GM23338 (cell line): ENCODE results near the gene GADL1. TPM values are rescaled to one million over a fixed set of nuclear protein-coding genes. Genes with fewer than 3 reads are reported as not detected.

ENCODE experiments used
- ATAC-seq: fragments of 200-7000 bp; cut with Tn5 transposase; 3 replicates; pipeline ENCODE4 v1.9.1; 2020
- DNase-seq: peaks from one replicate; pipeline ENCODE4 v3.0.0-alpha.2; 2015; ENCODE audit warnings: low spot score
- H2AFZ ChIP-seq: fragments of 200-600 bp; sonication (generic); 2 replicates; pipeline ENCODE4 v1.8.0; 2016; ENCODE audit warnings: antibody characterized with exemption, mild to moderate bottlenecking, moderate library complexity
- H3F3A ChIP-seq: fragments of 200-600 bp; sonication (generic); replicated peaks from 2 replicates; pipeline ENCODE4 v1.8.0; 2017; ENCODE audit warnings: antibody characterized with exemption, mixed run types, low read depth
- H3K27ac ChIP-seq: fragments of 200-600 bp; sonication (generic); 2 replicates; pipeline ENCODE4 v1.6.1; 2016; ENCODE audit warnings: low read depth
- H3K27me3 ChIP-seq: fragments of 200-600 bp; sonication (generic); 2 replicates; pipeline ENCODE4 v1.8.0; 2016; ENCODE audit warnings: mild to moderate bottlenecking, mixed run types, moderate library complexity; ENCODE audit not compliant: insufficient read depth
- H3K36me3 ChIP-seq: fragments of 200-600 bp; sonication (generic); 2 replicates; pipeline ENCODE4 v1.8.0; 2016; ENCODE audit warnings: mild to moderate bottlenecking; ENCODE audit not compliant: insufficient read depth
- H3K4me1 ChIP-seq: fragments of 200-600 bp; sonication (generic); 2 replicates; pipeline ENCODE4 v1.8.0; 2016; ENCODE audit warnings: mild to moderate bottlenecking, moderate library complexity; ENCODE audit not compliant: insufficient read depth
- H3K4me2 ChIP-seq: fragments of 200-600 bp; sonication (generic); 2 replicates; pipeline ENCODE4 v1.7.1; 2017; ENCODE audit warnings: mixed run types
- H3K4me3 ChIP-seq: fragments of 200-600 bp; sonication (generic); 2 replicates; pipeline ENCODE4 v1.6.1; 2016; ENCODE audit warnings: mixed run types
- H3K79me2 ChIP-seq: fragments of 200-600 bp; sonication (generic); replicated peaks from 2 replicates; pipeline ENCODE4 v1.8.0; 2017; ENCODE audit warnings: mild to moderate bottlenecking; ENCODE audit not compliant: insufficient read depth
- H3K9me2 ChIP-seq: fragments of 200-600 bp; sonication (generic); 2 replicates; pipeline ENCODE4 v1.8.0; 2017; ENCODE audit not compliant: insufficient read depth
- H4K20me1 ChIP-seq: fragments of 200-600 bp; sonication (generic); replicated peaks from 2 replicates; pipeline ENCODE4 v1.8.0; 2017; ENCODE audit warnings: mild to moderate bottlenecking; ENCODE audit not compliant: insufficient read depth
- H3K27ac Mint-ChIP-seq: 2 replicates; pipeline ENCODE4 v1.8.0; 2020; ENCODE audit warnings: inconsistent platforms, mild to moderate bottlenecking, moderate library complexity, mixed read lengths
- H3K27me3 Mint-ChIP-seq: 3 replicates; pipeline ENCODE4 v1.8.0; 2022; ENCODE audit warnings: low read depth, mild to moderate bottlenecking, moderate library complexity, mixed read lengths, inconsistent platforms; ENCODE audit not compliant: insufficient read depth, poor library complexity
- H3K36me3 Mint-ChIP-seq: 3 replicates; pipeline ENCODE4 v1.8.0; 2021; ENCODE audit warnings: low read depth, mild to moderate bottlenecking, inconsistent platforms, moderate library complexity, mixed read lengths
- H3K4me1 Mint-ChIP-seq: 3 replicates; pipeline ENCODE4 v1.8.0; 2020; ENCODE audit warnings: mild to moderate bottlenecking, inconsistent platforms, mixed read lengths
- H3K4me3 Mint-ChIP-seq: 3 replicates; pipeline ENCODE4 v1.8.0; 2021; ENCODE audit warnings: moderate library complexity, mild to moderate bottlenecking, inconsistent platforms, mixed read lengths
- H3K9me3 Mint-ChIP-seq: 3 replicates; pipeline ENCODE4 v1.8.0; 2020; ENCODE audit warnings: moderate library complexity, mild to moderate bottlenecking, inconsistent platforms, mixed read lengths
- JUNB ChIP-seq: IDR thresholded peaks from one replicate; pipeline ENCODE4 v1.6.1; 2016; ENCODE audit warnings: antibody characterized with exemption; ENCODE audit not compliant: unreplicated experiment
- NANOG ChIP-seq: IDR thresholded peaks from 2 replicates; pipeline ENCODE4 v1.6.1; 2016; ENCODE audit warnings: antibody characterized with exemption, borderline replicate concordance
- POLR2AphosphoS5 ChIP-seq: IDR thresholded peaks from 2 replicates; pipeline ENCODE4 v1.6.1; 2016; ENCODE audit warnings: antibody characterized with exemption, low read depth
- STAT1 ChIP-seq: IDR thresholded peaks from one replicate; pipeline ENCODE4 v1.6.1; 2016; ENCODE audit warnings: antibody characterized with exemption; ENCODE audit not compliant: unreplicated experiment
- ZNF331 ChIP-seq: fragments of 250-450 bp; sonication (Bioruptor Pico); IDR thresholded peaks from 2 replicates; pipeline ENCODE4 v1.5.0; 2020; ENCODE audit warnings: low read depth, mild to moderate bottlenecking, moderate library complexity
- polyA plus RNA-seq: library from polyadenylated mRNA; unstranded; fragments of >200 nt; fragmentation: Nextera tagmentation; extraction: Ambion mirVana; gene quantifications from 2 replicates; pipeline ENCODE4 v1.2.1, GENCODE V29; 2016
- total RNA-seq: library from RNA; depleted of rRNA; stranded (reverse); fragments of >200 nt; shearing (Covaris generic); gene quantifications from 2 replicates; pipeline ENCODE4 v1.2.3, GENCODE V29; 2014
- TF ChIP-seq, protein P1 (sequence below): fragments of 250-450 bp; sonication (Bioruptor Pico); IDR thresholded peaks from 2 replicates; pipeline ENCODE4 v1.5.0; 2020; ENCODE audit warnings: mild to moderate bottlenecking, moderate library complexity
- TF ChIP-seq, protein P2 (sequence below), 2 experiments: fragments of 200-600 bp in 1 of 2; sonication (generic) in 1 of 2; conservative IDR thresholded peaks; 2 replicates each; pipeline versions ENCODE4 v1.5.1 to v1.6.1; 2016 to 2017; ENCODE audit warnings: antibody characterized with exemption in 2 of 2, low read depth in 2 of 2, mild to moderate bottlenecking in 2 of 2, moderate library complexity in 1 of 2
- TF ChIP-seq, protein P3 (sequence below): IDR thresholded peaks from 2 replicates; pipeline ENCODE4 v1.6.1; 2016; ENCODE audit warnings: antibody characterized with exemption

The GADL1 gene
- total and polyA plus RNA-seq, 2 experiments from 2014 or later, result 0.35 to 0.50 TPM

DNA sequence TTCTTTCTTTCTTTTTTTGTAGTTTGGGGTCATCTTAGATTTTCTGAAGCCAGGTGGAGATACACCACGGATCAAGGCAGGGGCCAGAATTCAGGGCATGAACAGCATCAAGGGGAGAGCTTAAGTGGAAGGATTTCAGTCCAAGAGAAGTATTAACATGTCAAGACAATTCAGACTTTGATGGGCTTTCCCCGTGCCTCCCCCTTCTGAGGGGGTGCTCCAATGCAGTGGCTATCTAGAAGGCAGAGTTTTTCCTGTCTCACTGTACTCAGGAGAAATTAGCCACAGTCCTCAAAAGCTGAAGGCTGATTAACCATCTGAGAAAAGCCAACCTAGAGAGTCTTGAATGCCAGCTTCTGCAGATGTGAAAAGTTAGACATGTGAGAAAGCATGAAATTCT lies 160.8 kb downstream of the GADL1 start (continued):
- TF ChIP-seq, protein P1, sequence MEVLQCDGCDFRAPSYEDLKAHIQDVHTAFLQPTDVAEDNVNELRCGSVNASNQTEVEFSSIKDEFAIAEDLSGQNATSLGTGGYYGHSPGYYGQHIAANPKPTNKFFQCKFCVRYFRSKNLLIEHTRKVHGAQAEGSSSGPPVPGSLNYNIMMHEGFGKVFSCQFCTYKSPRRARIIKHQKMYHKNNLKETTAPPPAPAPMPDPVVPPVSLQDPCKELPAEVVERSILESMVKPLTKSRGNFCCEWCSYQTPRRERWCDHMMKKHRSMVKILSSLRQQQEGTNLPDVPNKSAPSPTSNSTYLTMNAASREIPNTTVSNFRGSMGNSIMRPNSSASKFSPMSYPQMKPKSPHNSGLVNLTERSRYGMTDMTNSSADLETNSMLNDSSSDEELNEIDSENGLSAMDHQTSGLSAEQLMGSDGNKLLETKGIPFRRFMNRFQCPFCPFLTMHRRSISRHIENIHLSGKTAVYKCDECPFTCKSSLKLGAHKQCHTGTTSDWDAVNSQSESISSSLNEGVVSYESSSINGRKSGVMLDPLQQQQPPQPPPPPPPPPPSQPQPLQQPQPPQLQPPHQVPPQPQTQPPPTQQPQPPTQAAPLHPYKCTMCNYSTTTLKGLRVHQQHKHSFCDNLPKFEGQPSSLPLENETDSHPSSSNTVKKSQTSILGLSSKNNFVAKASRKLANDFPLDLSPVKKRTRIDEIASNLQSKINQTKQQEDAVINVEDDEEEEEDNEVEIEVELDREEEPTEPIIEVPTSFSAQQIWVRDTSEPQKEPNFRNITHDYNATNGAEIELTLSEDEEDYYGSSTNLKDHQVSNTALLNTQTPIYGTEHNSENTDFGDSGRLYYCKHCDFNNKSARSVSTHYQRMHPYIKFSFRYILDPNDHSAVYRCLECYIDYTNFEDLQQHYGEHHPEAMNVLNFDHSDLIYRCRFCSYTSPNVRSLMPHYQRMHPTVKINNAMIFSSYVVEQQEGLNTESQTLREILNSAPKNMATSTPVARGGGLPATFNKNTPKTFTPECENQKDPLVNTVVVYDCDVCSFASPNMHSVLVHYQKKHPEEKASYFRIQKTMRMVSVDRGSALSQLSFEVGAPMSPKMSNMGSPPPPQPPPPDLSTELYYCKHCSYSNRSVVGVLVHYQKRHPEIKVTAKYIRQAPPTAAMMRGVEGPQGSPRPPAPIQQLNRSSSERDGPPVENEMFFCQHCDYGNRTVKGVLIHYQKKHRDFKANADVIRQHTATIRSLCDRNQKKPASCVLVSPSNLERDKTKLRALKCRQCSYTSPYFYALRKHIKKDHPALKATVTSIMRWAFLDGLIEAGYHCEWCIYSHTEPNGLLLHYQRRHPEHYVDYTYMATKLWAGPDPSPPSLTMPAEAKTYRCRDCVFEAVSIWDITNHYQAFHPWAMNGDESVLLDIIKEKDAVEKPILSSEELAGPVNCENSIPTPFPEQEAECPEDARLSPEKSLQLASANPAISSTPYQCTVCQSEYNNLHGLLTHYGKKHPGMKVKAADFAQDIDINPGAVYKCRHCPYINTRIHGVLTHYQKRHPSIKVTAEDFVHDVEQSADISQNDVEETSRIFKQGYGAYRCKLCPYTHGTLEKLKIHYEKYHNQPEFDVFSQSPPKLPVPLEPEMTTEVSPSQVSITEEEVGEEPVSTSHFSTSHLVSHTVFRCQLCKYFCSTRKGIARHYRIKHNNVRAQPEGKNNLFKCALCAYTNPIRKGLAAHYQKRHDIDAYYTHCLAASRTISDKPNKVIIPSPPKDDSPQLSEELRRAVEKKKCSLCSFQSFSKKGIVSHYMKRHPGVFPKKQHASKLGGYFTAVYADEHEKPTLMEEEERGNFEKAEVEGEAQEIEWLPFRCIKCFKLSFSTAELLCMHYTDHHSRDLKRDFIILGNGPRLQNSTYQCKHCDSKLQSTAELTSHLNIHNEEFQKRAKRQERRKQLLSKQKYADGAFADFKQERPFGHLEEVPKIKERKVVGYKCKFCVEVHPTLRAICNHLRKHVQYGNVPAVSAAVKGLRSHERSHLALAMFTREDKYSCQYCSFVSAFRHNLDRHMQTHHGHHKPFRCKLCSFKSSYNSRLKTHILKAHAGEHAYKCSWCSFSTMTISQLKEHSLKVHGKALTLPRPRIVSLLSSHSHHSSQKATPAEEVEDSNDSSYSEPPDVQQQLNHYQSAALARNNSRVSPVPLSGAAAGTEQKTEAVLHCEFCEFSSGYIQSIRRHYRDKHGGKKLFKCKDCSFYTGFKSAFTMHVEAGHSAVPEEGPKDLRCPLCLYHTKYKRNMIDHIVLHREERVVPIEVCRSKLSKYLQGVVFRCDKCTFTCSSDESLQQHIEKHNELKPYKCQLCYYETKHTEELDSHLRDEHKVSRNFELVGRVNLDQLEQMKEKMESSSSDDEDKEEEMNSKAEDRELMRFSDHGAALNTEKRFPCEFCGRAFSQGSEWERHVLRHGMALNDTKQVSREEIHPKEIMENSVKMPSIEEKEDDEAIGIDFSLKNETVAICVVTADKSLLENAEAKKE (CRISPR knock-in tag), result no peak
- TF ChIP-seq, protein P2, sequence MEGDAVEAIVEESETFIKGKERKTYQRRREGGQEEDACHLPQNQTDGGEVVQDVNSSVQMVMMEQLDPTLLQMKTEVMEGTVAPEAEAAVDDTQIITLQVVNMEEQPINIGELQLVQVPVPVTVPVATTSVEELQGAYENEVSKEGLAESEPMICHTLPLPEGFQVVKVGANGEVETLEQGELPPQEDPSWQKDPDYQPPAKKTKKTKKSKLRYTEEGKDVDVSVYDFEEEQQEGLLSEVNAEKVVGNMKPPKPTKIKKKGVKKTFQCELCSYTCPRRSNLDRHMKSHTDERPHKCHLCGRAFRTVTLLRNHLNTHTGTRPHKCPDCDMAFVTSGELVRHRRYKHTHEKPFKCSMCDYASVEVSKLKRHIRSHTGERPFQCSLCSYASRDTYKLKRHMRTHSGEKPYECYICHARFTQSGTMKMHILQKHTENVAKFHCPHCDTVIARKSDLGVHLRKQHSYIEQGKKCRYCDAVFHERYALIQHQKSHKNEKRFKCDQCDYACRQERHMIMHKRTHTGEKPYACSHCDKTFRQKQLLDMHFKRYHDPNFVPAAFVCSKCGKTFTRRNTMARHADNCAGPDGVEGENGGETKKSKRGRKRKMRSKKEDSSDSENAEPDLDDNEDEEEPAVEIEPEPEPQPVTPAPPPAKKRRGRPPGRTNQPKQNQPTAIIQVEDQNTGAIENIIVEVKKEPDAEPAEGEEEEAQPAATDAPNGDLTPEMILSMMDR (conservative IDR thresholded peaks at IDR 0.05; ENCODE audit: low read depth in 2 of 2), result no peak
- TF ChIP-seq POLR2AphosphoS5 (no peak), STAT1 (no peak), NANOG (no peak), JUNB (no peak)

DNA sequence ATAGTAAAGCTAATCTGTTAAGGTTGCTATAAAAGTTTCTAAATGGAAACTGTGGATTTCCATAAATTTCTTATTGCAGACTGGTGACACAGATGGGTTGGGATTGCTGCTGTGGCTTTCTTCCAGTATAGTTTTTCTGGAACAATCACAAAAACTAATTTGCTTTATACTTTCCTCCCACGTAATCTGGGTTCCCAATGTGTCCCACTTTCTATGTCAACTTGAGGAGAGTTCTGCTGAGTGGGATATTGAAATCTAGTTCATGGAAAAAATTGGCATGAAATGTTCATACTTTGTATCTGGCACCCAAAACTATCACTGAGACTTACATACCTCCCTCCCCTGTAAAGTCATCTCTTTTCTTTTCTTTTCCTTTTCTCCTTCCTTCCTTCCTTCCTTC lies 161.3 kb downstream of the GADL1 start:
- no peak overlapping the region for H3K4me3 ChIP-seq
- H3K27ac ChIP-seq, result no peak overlapping the region
- DNase-seq (no peak), ATAC-seq (no peak)
- no peaks in the 10 kb centered on the region for H3K27me3 ChIP-seq
- Mint-ChIP-seq H3K4me3 (no peak overlapping the region), H3K4me1 (peaks cover 8% of the 10 kb centered on the region; the same call in 2 of the 3 replicates), H3K27me3 (no peaks in the 10 kb centered on the region), H3K36me3 (no peaks in the 10 kb centered on the region), H3K27ac (no peak overlapping the region), H3K9me3 (no peaks in the 10 kb centered on the region)
- no peaks in the 10 kb centered on the region for H4K20me1 ChIP-seq
- H3F3A ChIP-seq, result no peaks in the 10 kb centered on the region
- no peaks in the 10 kb centered on the region for H3K36me3 ChIP-seq
- H3K4me2 ChIP-seq, result no peak overlapping the region
- H3K79me2 ChIP-seq, result no peaks in the 10 kb centered on the region
- no peaks in the 10 kb centered on the region for H3K4me1 ChIP-seq
- no peak overlapping the region for H2AFZ ChIP-seq
- H3K9me2 ChIP-seq, result no peaks in the 10 kb centered on the region
- no peak for TF ChIP-seq ZNF331 (CRISPR knock-in tag)
- TF ChIP-seq, protein P1 (CRISPR knock-in tag), result no peak
- TF ChIP-seq, protein P3, sequence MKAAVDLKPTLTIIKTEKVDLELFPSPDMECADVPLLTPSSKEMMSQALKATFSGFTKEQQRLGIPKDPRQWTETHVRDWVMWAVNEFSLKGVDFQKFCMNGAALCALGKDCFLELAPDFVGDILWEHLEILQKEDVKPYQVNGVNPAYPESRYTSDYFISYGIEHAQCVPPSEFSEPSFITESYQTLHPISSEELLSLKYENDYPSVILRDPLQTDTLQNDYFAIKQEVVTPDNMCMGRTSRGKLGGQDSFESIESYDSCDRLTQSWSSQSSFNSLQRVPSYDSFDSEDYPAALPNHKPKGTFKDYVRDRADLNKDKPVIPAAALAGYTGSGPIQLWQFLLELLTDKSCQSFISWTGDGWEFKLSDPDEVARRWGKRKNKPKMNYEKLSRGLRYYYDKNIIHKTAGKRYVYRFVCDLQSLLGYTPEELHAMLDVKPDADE, result no peak
